Vagina (tissue), 2 donors: Measurements from ENCODE around the gene ALKBH3.

Experiments used
- POLR2A ChIP-seq, 2 donors: fragments of 450-650 bp; IDR thresholded peaks; one replicate each; pipeline ENCODE4 v1.6.1; 2017; ENCODE audit warnings: antibody characterized with exemption in 2 of 2, mild to moderate bottlenecking in 2 of 2, moderate library complexity in 2 of 2
- POLR2AphosphoS5 ChIP-seq, 2 donors: sonication (generic); formaldehyde crosslinking; IDR thresholded peaks; one replicate each; pipeline ENCODE4 v1.9.0; 2017; ENCODE audit warnings: antibody characterized with exemption in 2 of 2, mild to moderate bottlenecking in 2 of 2, low read depth in 1 of 2; ENCODE audit not compliant: insufficient read depth in 1 of 2
- TF ChIP-seq, protein P1 (sequence below), 3 experiments: fragments of 450-650 bp in 2 of 3; fragments of 200-600 bp in 1 of 3; sonication (generic) in 1 of 3; IDR thresholded peaks; one replicate each; pipeline ENCODE4 v1.5.1; 2017 to 2019; ENCODE audit warnings: antibody characterized with exemption in 3 of 3, mild to moderate bottlenecking in 2 of 3, moderate library complexity in 2 of 3

DNA sequence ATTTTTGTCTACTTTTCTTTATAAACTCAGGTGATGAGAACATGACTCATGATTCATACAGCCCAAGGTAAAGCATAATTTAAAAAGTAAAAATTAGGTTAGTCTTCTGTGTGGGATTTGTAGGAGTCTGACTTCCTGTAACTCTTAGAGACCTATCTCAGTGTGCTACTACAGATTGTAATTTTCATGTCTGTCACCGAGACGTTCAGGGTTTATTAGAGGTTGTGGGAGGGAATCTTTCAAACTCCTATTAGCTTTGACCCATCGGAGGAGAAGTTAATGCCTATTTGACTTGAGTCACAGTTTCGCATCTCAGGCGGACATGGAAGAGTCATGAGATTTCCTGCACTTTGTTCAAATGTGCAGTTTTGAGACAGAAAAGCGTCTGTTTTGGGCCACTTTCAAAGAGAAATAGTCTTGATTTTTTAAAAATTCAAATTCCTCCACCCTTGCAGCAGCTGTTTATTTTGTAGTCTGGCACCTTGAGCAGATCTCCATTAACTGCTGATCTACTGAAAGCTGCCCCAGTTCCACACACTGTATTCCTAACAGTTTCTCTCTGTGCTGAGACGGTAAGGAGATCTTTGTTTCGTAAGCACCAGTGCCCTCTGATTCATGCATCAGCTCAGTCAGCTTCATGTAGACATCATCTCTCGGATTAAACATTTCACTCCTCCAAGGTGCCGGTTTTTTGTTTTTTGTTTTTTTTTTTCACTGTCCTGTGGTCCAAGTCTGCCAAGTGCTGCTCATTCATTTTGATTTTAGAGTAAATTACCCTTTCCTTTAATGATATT lies 24.3 kb downstream of the ALKBH3 start:
- TF ChIP-seq, protein P1, sequence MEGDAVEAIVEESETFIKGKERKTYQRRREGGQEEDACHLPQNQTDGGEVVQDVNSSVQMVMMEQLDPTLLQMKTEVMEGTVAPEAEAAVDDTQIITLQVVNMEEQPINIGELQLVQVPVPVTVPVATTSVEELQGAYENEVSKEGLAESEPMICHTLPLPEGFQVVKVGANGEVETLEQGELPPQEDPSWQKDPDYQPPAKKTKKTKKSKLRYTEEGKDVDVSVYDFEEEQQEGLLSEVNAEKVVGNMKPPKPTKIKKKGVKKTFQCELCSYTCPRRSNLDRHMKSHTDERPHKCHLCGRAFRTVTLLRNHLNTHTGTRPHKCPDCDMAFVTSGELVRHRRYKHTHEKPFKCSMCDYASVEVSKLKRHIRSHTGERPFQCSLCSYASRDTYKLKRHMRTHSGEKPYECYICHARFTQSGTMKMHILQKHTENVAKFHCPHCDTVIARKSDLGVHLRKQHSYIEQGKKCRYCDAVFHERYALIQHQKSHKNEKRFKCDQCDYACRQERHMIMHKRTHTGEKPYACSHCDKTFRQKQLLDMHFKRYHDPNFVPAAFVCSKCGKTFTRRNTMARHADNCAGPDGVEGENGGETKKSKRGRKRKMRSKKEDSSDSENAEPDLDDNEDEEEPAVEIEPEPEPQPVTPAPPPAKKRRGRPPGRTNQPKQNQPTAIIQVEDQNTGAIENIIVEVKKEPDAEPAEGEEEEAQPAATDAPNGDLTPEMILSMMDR (IDR thresholded peaks at IDR 0.05) = no peak
- TF ChIP-seq POLR2A (IDR thresholded peaks at IDR 0.05) (no peak), POLR2AphosphoS5 (IDR thresholded peaks at IDR 0.05; ENCODE audit: insufficient read depth in 1 of 2, low read depth in 1 of 2) (peak in 1 of 2 donors; percentile 35)
